Endodermal cell (in vitro differentiated cells): ENCODE measurements around the gene SLC24A3. TPM values are rescaled to one million over a fixed set of nuclear protein-coding genes. Genes with fewer than 3 reads are reported as not detected.

Experiments
- DNase-seq: peaks from one replicate; pipeline ENCODE4 v3.0.0-alpha.2; 2017
- H3K27ac ChIP-seq: 2 replicates; pipeline ENCODE4 v1.5.1; 2013; ENCODE audit warnings: mild to moderate bottlenecking, low read depth, low read length, moderate library complexity
- H3K27me3 ChIP-seq: 2 replicates; pipeline ENCODE4 v1.6.1; 2013; ENCODE audit warnings: mild to moderate bottlenecking, low read length, moderate library complexity; ENCODE audit not compliant: insufficient read depth, control insufficient read depth, poor library complexity, severe bottlenecking
- H3K36me3 ChIP-seq: 2 replicates; pipeline ENCODE4 v1.7.0; 2013; ENCODE audit warnings: mild to moderate bottlenecking, low read length, moderate library complexity; ENCODE audit not compliant: control insufficient read depth, insufficient read depth
- H3K4me1 ChIP-seq: one replicate; pipeline ENCODE4 v1.7.0; 2013; ENCODE audit warnings: low read length; ENCODE audit not compliant: control insufficient read depth, insufficient read depth
- H3K4me3 ChIP-seq: 2 replicates; pipeline ENCODE4 v1.5.1; 2013; ENCODE audit warnings: mild to moderate bottlenecking, low read length, moderate library complexity
- H3K9ac ChIP-seq: 2 replicates; pipeline ENCODE4 v1.6.1; 2013; ENCODE audit warnings: mild to moderate bottlenecking, low read length, moderate library complexity; ENCODE audit not compliant: poor library complexity, severe bottlenecking; ENCODE audit errors: extremely low read depth
- H3K9me3 ChIP-seq: 2 replicates; pipeline ENCODE4 v1.6.1; 2013; ENCODE audit warnings: mild to moderate bottlenecking, low read length, moderate library complexity; ENCODE audit not compliant: control insufficient read depth
- H3K27ac Mint-ChIP-seq: 2 replicates; pipeline ENCODE4 v1.8.0; 2020; ENCODE audit warnings: mixed read lengths
- H3K27me3 Mint-ChIP-seq: 2 replicates; pipeline ENCODE4 v1.8.0; 2021; ENCODE audit warnings: mild to moderate bottlenecking, mixed read lengths; ENCODE audit not compliant: insufficient read depth
- H3K36me3 Mint-ChIP-seq: 2 replicates; pipeline ENCODE4 v1.8.0; 2020; ENCODE audit warnings: low read depth, mixed read lengths
- H3K4me1 Mint-ChIP-seq: 2 replicates; pipeline ENCODE4 v1.8.0; 2020; ENCODE audit warnings: mixed read lengths
- H3K4me3 Mint-ChIP-seq: 2 replicates; pipeline ENCODE4 v1.8.0; 2020; ENCODE audit warnings: mild to moderate bottlenecking, moderate library complexity, mixed read lengths
- H3K9me3 Mint-ChIP-seq: 2 replicates; pipeline ENCODE4 v1.8.0; 2020; ENCODE audit warnings: mild to moderate bottlenecking, mixed read lengths
- WGBS, 2 experiments: methylation state at CpG; one replicate each; pipeline versions ENCODE4 v1.1.5 to v1.1.7; 2013; ENCODE audit warnings: missing lambda C conversion rate in 2 of 2, mixed read lengths in 1 of 2; ENCODE audit not compliant: insufficient coverage in 1 of 2, insufficient read length in 1 of 2; 5-methylcytosine and 5-hydroxymethylcytosine counted together
- total RNA-seq, 2 donors: library from RNA; stranded (reverse); fragmentation: NEBNext Ultra II Directional in 1 of 2; extraction: Animal tissue kit (Norgen Biotek cat#: 25700) in 1 of 2; gene quantifications; 2 replicates in 1 of 2; 3 replicates in 1 of 2; pipeline ENCODE4 v1.2.1, GENCODE V29; 2021
- TF ChIP-seq, protein P1 (sequence below): fragments of 200-600 bp; sonication (generic); conservative IDR thresholded peaks from 2 replicates; pipeline ENCODE4 v1.5.0; 2021; ENCODE audit warnings: antibody characterized with exemption, mild to moderate bottlenecking

SLC24A3 gene
- total RNA-seq, 2 donors from 2014 or later, result 1.5 to 1.8 TPM

DNA sequence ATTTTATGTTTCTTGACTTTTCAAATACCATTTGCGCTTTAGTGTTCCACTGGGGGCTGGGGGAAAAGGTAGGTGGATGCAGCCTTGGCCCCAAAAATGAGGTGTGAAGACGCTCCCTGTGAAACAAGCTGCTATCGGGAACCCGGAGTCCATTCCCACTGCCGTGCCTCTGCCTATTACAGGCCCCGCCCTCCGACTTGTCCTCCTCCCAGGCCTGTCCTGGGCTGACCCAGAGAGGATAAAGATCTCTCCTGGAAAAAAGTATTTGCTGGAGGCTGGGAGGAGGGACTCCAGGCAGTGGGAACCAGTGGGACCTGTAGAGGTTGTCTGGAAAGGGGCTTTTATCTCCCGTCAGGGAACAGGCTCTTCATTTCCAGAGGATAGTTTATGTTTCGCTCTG lies 215.0 kb downstream of the SLC24A3 start:
- DNase-seq, result no peak
- no peak overlapping the region for H3K27ac Mint-ChIP-seq

DNA sequence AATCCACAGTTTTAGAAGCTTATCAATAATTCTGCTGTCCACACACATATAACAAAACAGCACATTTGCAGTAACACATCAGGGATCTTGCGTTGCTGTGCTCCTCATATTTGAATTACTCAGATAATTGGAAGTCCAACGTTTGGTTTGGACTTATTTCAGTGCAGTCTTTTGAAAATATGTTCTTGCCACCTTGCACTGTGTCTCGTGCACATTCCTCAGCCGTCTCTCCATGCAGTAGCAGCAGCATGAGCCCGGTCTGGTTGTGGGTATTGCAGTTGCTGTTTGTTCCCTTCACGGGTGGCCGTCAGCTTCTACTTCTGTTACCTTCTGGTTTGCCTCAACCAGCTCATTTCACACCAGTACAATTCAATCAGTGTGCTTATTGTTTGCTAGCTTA lies 215.5 kb downstream of the SLC24A3 start:
- DNase-seq, result no peak
- Histone ChIP-seq H3K9ac (no peak overlapping the region), H3K27me3 (no peaks in the 10 kb centered on the region), H3K4me1 (peaks cover 24% of the 10 kb centered on the region), H3K36me3 (no peaks in the 10 kb centered on the region), H3K27ac (no peak overlapping the region), H3K9me3 (no peaks in the 10 kb centered on the region), H3K4me3 (no peak overlapping the region)
- no peak overlapping the region for H3K4me3 Mint-ChIP-seq
- TF ChIP-seq, protein P1, sequence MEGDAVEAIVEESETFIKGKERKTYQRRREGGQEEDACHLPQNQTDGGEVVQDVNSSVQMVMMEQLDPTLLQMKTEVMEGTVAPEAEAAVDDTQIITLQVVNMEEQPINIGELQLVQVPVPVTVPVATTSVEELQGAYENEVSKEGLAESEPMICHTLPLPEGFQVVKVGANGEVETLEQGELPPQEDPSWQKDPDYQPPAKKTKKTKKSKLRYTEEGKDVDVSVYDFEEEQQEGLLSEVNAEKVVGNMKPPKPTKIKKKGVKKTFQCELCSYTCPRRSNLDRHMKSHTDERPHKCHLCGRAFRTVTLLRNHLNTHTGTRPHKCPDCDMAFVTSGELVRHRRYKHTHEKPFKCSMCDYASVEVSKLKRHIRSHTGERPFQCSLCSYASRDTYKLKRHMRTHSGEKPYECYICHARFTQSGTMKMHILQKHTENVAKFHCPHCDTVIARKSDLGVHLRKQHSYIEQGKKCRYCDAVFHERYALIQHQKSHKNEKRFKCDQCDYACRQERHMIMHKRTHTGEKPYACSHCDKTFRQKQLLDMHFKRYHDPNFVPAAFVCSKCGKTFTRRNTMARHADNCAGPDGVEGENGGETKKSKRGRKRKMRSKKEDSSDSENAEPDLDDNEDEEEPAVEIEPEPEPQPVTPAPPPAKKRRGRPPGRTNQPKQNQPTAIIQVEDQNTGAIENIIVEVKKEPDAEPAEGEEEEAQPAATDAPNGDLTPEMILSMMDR, result no peak
- peaks cover 49% of the 10 kb centered on the region for H3K4me1 Mint-ChIP-seq
- no peaks in the 10 kb centered on the region for H3K36me3 Mint-ChIP-seq
- no peak overlapping the region for H3K27ac Mint-ChIP-seq
- WGBS, 2 experiments, result 93 to 95% methylated on average over 7 of the region's 7 CpGs
- no peaks in the 10 kb centered on the region for H3K9me3 Mint-ChIP-seq
- no peaks in the 10 kb centered on the region for H3K27me3 Mint-ChIP-seq

More for the DNA sequence above, 215.0 kb downstream of the SLC24A3 start:
- no peak overlapping the region for H3K4me3 ChIP-seq
- Mint-ChIP-seq H3K27me3 (no peaks in the 10 kb centered on the region), H3K4me3 (no peak overlapping the region), H3K9me3 (no peaks in the 10 kb centered on the region), H3K36me3 (no peaks in the 10 kb centered on the region), H3K4me1 (peaks cover 53% of the 10 kb centered on the region)
- no peak overlapping the region for H3K27ac ChIP-seq
- H3K9ac ChIP-seq, result no peak overlapping the region
- H3K9me3 ChIP-seq, result no peaks in the 10 kb centered on the region
- H3K4me1 ChIP-seq, result peaks cover 28% of the 10 kb centered on the region
- H3K27me3 ChIP-seq, result no peaks in the 10 kb centered on the region
- TF ChIP-seq, protein P1, result no peak
- H3K36me3 ChIP-seq, result no peaks in the 10 kb centered on the region
- WGBS, 2 experiments, result 84 to 100% methylated on average over 2 to 9 of the region's 9 CpGs

DNA sequence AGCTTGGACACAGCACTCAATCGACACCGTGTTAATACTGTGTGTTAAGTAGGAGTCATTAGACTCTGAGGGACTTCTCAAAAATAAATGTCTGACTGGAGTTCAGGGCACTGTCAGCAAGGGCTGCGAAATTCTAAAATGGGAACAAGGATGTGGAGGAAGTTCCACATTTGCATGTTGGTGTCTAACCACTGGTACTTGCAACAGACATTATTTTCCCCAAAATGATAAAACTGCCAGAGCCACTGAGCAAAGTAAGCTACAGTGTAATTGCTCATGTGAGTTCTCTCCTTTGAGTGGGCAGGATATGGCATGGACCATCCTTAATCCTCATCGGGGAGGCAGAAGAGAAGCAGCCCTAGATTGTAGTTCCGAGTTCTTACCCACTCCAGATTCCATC lies 215.9 kb downstream of the SLC24A3 start:
- H3K9me3 ChIP-seq, result no peaks in the 10 kb centered on the region
- H3K9ac ChIP-seq, result no peak overlapping the region
- Mint-ChIP-seq H3K9me3 (no peaks in the 10 kb centered on the region), H3K4me3 (no peak overlapping the region), H3K4me1 (peaks cover 49% of the 10 kb centered on the region), H3K36me3 (no peaks in the 10 kb centered on the region), H3K27me3 (no peaks in the 10 kb centered on the region), H3K27ac (no peak overlapping the region)
- DNase-seq, result no peak
- no peaks in the 10 kb centered on the region for H3K27me3 ChIP-seq
- H3K36me3 ChIP-seq, result no peaks in the 10 kb centered on the region
- H3K4me3 ChIP-seq, result no peak overlapping the region
- TF ChIP-seq, protein P1, result no peak
- WGBS, 2 experiments, result 84 to 91% methylated on average over 3 to 5 of the region's 5 CpGs
- H3K4me1 ChIP-seq, result peaks cover 23% of the 10 kb centered on the region
- H3K27ac ChIP-seq, result no peak overlapping the region
